VCaP (cell line): ENCODE data around the gene PRDM2.

ENCODE experiments used
- H3K27ac ChIP-seq: fragments of 450-650 bp; 2 replicates; pipeline ENCODE4 v1.5.1; 2017
- TF ChIP-seq, protein P1 (sequence below): fragments of 450-650 bp; conservative IDR thresholded peaks from 2 replicates; pipeline ENCODE4 v1.5.1; 2017; ENCODE audit warnings: mild to moderate bottlenecking, moderate library complexity

The PRDM2 gene

DNA sequence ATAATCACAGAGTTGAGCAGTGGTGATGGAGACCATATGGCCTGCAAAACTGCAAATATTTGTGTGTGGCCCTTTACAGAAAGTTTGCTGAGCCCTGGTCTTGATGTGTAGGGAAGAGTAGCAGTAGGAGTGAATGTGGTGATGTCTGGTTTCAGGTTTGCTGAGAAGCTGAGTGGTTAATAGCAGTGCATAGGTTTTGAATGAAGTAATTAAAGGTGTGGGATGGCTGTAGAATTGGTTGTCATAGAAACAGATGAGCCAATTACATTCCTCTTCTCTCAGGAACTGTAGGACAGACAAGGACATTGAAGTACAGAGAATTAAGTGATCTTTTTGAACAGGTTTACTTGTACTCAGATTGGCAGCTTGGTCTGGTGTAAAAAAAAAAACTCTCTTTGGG lies 37.4 kb downstream of the PRDM2 start:
- peak overlapping the region; percentile 44 for H3K27ac ChIP-seq

DNA sequence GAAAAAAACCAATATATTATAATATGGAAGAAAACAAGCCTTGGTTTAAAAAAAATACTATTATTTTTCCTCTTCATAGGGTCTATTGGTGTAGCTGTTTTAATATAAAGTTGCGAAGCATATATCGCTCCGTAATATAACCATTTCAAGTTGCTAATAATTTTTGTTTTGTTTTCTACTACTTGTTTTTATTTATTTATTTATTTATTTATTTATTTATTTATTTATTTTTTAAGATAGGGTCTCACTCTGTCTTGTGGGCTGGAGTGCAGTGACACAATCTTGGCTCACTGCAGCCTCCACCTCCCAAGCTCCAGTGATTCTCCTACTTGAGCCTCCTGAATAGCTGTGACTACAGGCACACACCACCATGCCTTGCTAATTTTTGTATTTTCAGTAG lies 46.4 kb downstream of the PRDM2 start:
- TF ChIP-seq, protein P1, sequence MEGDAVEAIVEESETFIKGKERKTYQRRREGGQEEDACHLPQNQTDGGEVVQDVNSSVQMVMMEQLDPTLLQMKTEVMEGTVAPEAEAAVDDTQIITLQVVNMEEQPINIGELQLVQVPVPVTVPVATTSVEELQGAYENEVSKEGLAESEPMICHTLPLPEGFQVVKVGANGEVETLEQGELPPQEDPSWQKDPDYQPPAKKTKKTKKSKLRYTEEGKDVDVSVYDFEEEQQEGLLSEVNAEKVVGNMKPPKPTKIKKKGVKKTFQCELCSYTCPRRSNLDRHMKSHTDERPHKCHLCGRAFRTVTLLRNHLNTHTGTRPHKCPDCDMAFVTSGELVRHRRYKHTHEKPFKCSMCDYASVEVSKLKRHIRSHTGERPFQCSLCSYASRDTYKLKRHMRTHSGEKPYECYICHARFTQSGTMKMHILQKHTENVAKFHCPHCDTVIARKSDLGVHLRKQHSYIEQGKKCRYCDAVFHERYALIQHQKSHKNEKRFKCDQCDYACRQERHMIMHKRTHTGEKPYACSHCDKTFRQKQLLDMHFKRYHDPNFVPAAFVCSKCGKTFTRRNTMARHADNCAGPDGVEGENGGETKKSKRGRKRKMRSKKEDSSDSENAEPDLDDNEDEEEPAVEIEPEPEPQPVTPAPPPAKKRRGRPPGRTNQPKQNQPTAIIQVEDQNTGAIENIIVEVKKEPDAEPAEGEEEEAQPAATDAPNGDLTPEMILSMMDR = no peak
- no peak overlapping the region for H3K27ac ChIP-seq

More for the DNA sequence above, 37.4 kb downstream of the PRDM2 start:
- TF ChIP-seq, protein P1 = no peak

DNA sequence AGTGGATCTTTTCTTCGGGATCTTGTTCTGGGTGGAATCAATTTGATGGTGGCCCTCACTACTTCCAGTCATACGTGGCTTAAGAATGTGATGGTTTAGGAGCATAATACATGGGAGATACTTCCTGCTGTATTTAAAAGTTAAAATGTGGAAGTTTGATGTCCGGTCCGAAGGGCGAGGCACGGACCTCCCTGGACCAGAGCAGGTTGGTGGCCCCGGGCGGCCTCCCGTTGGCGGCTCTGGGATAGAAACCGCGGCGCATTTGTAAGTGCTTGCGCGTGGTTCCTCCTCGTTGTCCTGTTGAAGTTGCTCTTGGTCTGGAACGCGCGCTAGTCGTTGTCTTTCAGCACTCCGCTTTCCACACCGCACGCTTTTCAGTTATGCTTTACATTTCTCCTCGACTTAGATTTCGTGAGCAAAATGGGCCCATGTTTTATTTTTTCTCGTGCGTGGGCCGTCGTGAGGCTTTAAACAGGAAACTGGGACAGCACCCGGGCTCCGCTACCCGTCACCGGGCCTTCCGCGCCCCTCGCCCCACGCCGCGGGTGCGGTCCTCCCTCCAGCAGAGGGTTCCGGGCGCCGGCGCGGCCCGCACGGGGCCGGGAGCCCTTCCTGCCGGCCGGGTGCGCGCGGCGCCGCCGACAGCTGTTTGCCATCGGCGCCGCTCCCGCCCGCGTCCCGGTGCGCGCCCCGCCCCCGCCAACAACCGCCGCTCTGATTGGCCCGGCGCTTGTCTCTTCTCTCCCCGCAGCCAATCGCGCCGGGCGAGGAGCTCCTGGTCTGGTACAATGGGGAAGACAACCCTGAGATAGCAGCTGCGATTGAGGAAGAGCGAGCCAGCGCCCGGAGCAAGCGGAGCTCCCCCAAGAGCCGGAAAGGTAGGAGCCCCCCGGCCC lies 48.9 kb downstream of the PRDM2 start:
- peak overlapping the region; percentile 88 for H3K27ac ChIP-seq

DNA sequence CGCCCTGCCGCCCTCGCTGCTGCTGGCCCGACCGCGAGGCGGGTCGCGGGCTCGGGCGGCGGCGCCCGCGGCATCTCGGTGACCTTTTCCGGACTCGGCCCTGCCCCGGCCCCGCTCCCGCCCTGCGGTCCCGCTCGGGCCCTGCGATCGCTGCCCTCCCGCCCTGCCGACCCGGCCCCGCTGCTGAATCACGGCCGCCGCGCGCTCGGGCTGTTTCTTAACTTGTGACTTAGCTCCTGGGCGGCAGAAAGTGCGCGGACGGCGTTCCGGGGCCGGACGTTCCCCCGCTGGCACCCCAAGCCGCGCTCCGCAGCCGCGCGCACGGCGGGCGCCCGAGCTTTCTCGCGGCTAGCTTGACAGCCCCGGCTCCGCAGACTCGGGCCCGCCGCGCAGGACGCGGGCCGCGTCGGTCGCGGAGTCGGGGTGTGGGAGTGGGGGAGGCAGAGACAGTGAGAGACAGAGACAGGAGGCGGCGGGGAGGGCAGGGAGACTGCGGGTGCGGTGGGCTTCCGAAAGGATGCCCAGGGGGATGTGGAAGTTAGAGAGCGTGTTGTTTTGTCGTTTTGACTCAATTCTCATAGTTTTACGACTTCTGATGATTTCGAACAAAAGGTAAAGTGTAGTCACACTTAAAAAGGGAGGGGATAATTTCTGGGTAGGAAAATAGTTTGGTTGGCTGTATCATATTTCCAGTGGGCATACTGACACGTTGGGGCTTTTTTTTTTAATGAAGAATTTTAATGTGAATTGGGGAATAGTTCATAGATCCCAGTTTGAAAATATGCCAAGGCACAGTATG lies 49.8 kb downstream of the PRDM2 start:
- TF ChIP-seq, protein P1 = no peak
- H3K27ac ChIP-seq = peak overlapping the region; percentile 88

More for the DNA sequence above, 48.9 kb downstream of the PRDM2 start:
- TF ChIP-seq, protein P1 = peak; percentile 65

DNA sequence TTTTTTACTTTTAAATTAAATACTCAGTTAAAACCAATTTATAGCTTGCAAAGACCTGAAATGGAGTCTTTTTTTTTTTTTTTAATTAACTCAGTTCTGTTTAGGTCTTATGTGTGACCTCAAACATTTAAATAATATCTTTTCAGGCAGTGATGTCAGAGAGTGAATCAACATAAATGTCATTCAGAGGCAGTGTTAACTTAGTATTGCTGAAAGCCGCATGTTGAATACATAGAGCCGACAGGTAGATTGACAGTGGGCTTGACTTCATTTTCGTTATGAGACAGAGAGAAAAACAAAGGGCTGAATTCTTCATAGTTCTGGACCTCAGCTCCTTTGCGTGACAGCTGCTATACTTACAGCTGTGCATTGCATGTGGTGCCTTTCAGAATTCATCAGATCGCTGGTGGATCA lies 51.5 kb downstream of the PRDM2 start:
- TF ChIP-seq, protein P1 = no peak
- no peak overlapping the region for H3K27ac ChIP-seq

DNA sequence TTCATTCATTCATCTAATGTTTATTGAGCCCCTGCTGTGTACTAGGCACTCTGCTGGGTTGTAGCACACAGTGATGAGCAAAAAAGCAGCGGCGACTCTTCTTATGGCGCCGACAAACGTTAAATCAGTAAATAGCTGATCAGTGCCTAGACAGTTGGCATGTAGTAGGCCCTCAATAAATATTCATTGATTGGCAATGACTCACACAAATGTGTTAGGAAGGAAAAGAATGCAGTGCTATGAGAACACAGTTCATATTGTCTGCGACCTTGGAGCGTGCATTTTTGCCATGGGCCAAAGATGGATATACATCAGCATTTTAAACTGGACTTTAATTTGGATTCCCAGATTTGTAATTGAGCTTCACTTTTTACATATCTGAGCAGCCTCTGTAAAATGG lies 52.0 kb downstream of the PRDM2 start:
- H3K27ac ChIP-seq = no peak overlapping the region
- TF ChIP-seq, protein P1 = no peak

DNA sequence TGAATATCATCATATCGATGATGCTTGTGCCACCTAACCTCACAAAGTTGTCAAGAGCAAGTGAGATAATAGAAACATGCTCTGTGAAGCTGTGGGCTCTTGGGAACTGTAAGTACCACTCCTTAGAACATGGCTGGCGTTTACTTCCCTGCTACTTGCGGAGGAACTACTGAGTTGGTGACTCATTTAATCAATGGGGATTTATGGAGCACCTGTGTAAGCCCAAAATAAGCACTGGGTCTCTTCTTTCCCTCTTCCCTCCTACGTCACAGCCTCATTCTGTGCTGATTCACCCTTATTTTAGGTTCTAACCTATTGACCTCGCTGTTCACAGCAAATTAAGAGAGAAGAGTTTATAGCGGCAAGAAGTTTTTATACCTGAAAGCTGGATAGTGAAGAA lies 52.9 kb downstream of the PRDM2 start:
- no peak overlapping the region for H3K27ac ChIP-seq
- TF ChIP-seq, protein P1 = no peak
